Renal cortex interstitium (tissue), 11 donors: ENCODE data around the gene SYNRG. TPM values are rescaled to one million over a fixed set of nuclear protein-coding genes. Genes with fewer than 3 reads are reported as not detected.
"Not testable (repeated sequence)": the region's sequence is repeated elsewhere in the genome, so short reads cannot be mapped to it uniquely, and the experiment has no call there.

ENCODE experiments used
- DNase-seq, 11 donors: peaks; one replicate each; pipeline ENCODE4 v3.0.0-alpha.2; 2013; ENCODE audit warnings: low read depth in 9 of 11, low spot score in 4 of 11; ENCODE audit errors: extremely low read depth in 1 of 11
- polyA plus RNA-seq, 3 donors: library from polyadenylated mRNA; unstranded; fragments of 120-200 nt; gene quantifications; one replicate each; pipeline ENCODE4 v1.2.1, GENCODE V29; 2013; ENCODE audit not compliant: insufficient read length in 3 of 3

Gene SYNRG
- polyA plus RNA-seq, 3 donors = 39.9 to 44.9 (median 41.0) TPM

DNA sequence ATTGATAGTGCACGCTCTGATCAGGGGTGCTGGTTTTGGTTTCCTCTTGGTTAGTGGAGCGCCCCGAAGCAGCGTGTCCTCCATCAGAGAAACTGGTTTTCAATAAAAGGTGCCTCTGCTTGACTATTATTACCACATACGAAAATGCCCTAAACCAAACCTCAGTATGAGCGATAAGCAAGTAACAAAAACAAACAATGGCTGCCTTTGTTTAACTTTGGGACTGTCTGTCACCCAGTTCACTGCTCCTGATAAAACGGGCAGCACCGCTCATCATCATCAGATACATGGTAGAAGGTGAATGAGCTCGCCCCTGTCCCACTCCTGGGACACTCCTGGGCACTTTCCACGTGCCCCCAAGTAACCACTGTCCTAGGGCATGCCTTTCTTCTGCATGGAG is 95.5 kb downstream of the SYNRG start:
- no peak for DNase-seq

DNA sequence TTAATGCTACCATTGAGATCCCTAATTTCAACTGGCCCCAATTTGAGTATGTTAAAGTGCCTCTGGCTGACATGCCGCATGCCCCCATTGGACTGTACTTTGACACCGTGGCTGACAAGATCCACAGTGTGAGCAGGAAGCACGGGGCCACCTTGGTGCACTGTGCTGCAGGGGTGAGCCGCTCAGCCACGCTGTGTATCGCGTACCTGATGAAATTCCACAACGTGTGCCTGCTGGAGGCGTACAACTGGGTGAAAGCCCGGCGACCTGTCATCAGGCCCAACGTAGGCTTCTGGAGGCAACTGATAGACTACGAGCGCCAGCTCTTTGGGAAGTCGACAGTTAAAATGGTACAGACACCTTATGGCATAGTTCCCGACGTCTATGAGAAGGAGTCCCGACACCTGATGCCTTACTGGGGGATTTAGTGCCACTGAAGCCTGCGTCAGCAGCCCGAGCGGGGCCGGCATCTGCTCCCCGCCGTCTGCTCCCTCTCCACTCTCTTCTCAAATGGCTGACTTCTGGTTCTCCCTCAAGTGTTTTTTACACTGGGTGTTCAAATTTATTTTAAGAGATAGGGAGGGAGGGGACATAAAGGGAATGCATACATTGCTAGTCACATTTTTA is 96.7 kb downstream of the SYNRG start:
- DNase-seq = no peak

DNA sequence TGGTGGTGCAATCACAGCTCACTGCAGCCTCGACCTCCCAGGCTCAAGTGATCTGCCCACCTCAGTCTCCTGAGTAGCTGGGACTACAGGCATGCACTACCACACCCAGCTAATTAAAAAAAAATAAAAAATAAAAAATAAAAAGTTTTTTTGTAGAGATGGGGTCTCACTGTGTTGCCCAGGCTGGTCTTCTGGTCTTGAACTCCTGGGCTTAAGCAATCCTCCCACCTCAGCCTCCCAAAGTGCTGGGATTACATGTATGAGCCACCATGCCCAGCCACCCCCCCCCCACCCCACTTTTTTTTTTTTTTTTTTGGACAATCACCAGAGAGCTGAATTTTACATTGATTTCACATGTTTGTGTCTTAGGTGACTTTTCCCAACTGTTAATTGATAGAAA is 97.6 kb downstream of the SYNRG start:
- DNase-seq = not testable (repeated sequence)

DNA sequence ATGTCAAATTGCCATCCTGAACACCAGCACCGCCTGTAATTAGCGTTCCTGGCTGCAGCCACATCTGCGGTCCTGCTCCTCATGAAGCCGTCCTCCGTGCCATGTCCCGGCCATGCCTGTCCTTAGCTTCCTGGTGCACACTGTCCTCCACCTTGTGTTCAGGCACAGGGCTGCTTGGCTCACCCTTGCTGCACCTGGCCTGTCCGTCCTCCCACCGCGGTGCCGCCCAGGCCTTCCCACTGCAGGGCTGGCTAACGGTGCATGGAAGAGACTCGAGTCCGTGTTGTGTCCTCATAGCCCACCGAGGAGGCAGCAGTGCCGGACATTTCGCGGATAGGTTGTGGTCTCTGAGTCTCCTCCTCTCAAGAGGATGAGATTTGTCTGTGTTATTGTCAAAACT is 99.2 kb downstream of the SYNRG start:
- no peak for DNase-seq

DNA sequence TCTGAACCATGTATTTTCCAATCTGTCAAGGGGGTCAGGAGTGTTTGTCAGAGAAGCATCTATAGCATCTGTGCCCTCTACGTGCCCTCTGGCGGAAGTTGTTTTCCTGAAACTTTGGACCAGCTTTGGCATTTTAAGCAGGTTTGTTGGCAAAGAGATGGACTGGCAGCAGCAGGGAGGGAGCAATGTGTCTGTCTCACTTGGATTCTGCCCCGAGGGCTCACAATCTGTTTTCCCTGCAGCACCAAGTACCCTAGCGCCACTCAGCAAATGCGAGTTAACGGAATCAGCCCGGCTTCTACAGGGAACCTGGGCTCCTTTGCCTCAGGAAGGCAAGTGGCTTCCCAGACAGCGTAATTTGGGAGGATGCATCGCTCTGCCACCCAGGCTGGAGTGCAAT is 102.1 kb downstream of the SYNRG start:
- no peak for DNase-seq

DNA sequence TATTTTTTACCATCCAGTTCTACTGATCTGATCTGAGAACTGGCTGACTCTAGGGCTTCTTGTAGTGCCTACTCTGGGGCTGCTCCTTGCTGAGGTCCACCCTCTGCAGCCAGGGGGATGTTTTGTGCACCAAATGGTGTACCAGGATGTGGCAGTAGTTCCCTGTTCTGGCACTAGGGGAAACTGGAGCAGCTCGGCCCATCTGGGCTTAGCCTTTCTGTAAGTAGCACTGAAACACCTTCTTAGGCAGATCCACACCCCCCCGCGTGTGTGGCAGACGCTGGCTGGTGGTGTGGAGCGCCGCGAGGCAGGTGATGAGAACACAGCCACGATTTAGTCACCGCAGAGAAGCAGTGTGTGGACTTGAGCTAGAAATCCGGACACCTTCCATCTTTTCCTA is 102.5 kb downstream of the SYNRG start:
- DNase-seq = no peak

DNA sequence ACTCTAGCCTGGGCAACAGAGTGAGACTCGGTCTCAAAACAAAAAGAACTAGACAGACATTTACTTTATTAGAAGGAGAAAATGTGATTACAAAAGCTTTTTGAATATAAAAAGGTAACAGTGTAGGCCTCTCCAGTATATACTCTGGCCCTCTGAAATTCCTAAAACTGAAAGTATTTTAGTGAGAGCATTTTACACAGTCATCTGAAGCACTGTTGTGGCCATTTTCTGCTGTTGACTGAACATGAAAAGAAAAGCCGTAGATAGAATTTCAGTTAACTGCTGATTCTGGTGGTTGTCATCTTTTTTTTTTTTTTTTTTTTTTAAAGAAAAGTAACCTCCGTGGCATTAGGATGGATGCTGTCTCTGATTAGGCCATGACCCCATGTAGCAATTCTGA is 103.9 kb downstream of the SYNRG start:
- no peak for DNase-seq

DNA sequence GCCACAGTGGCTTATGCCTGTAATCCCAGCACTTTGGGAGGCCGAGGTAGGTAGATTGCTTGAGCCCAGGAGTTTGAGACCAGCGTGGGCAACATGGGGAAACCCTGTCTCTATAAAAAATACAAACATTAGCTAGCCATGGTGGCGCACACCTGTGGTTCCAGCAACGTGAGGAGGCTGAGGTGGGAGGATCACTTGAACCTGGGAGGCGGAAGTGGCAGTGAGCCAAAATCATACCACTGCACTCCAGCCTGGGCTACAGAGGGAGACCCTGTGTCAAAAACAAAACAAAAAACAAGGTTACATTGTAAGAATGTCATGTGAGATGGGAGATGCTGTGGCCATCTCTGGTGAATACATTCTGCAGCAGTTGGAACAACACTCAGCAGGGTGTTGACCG is 106.1 kb downstream of the SYNRG start:
- DNase-seq = no peak

DNA sequence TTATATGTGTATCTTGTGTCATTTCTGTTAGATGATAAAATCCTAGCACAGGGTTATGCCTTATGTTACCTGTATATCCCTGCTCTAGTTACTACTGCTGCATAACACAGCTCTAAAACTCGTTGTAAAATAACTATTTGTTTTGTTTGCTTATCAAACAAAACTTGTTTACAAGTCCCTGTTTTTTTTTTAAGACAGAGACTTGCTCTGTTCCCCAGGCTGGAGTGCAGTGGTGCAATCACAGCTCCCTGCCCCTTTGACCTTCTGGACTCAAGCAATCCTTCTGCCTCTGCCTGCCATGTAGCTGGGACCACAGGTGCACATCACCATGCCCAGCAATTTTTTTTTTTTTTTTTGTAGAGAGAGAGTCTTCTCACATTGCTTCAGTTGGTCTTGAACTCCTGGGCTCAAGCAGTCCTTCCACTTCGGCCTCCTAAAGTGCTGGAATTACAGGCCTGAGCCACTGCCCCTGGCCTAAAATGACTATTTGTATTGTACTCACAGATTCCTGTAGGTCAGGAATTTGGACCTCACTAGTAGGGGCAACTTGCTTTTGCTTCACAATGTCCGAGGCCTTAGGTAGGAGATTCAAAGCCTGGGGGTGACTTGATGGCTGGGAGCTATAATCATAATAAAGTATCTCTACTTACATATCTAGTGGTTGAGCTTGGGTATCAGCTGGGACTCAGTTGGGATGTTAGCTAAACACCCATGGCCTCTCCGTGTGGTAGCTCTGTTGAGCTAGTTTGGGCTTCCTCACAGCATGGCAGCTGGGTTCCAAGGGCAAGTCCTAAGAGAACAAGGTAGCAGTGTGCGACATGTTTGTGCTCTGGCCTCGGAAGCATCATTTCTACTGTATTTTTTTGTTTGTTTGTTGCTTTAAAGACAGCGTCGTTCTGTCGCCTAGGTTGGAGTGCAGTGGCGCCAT is 106.9 kb downstream of the SYNRG start:
- DNase-seq = no peak

DNA sequence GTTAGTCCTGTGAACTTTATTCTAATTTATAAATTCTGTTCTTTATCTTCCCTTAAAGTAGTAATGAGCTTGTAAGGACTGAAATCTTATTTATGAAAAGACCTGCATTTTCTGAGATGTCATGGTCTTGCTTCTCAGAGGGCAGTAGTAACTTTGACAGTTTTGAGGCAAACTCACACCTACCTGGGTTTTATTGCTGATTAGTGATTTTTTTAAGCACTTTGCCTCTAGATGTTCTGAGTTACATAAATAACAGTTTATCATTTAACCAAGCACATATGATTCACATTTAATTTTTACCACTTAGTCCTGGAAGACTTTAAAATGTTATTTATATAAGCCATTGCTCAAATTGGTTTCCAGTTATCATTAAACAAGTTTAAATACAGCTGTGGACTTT is 108.8 kb downstream of the SYNRG start:
- DNase-seq = no peak

DNA sequence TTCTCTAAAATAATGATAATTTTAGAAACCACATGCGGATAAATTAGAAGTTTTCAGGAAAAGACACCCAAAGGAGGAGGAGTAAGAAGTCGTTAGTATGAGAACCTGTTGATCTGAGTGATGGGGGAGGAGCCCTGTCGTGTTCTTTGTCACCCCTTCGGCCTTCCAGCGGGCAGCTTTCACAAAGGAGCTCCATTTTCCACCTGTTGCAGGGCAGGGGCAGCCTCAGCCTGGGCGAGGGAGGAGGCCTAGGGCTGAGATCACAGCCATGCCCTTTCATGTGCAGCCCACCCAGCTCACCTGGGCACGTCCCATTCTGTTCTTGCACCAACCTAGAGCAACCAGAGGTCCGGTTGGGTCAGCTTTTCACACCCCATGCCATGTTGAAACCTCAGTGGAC is 114.2 kb downstream of the SYNRG start:
- no peak for DNase-seq

DNA sequence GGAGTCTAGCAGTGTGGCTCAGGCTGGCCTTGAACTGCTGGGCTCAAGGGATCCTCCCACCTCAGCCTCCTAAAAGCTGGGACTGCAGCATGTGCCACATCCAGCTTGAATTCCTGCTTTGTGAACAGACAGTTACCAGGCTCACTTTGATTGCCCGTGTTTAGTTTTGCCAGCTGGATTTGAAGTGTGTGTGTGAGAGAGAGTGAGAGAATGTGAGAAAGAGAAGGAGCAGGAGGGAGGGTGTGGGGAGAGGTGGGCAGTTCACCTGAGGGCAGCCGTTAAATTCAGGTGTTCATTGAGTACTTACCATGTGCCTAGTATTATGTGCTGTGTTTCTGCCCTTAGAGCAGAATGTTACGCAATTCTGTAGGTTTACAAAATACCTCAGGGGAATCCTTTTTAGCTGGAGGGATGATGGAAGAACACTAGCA is 114.8 kb downstream of the SYNRG start:
- DNase-seq = no peak

DNA sequence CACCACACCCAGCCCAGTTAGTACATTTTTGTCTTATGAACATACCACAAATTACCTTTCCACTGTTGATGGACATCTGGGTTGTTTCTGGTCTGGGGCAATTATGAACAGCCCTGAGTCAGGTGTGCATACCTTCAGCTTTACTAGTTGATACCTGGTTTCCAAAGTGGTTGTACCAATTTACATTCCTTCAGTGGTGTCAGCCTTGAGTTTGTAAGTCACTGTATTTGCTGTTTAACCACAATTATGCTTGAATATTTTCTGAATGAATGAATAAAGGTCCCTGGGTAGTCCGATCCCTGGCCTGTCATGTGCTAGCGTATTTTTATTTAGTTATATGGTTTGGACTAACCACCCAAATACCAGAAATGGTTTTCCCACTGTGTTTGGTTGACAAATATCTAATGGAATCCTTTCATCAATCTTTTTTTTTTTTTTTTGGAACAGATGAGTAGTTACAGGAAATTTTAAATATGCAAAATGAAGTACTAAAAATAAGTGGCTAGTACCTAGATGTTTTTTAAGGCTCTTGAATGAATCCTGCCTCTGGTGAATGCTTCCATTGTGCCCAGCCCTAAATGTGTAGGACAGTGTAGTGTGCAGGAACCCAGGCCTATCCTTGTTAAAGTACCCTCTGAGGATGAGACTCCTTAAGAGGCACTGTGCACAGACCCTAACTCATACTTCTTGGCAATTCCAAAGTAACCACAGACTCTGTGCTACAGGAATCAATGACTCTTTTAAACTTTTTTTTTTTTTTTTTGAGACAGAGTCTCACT is 115.8 kb downstream of the SYNRG start:
- DNase-seq = no peak

DNA sequence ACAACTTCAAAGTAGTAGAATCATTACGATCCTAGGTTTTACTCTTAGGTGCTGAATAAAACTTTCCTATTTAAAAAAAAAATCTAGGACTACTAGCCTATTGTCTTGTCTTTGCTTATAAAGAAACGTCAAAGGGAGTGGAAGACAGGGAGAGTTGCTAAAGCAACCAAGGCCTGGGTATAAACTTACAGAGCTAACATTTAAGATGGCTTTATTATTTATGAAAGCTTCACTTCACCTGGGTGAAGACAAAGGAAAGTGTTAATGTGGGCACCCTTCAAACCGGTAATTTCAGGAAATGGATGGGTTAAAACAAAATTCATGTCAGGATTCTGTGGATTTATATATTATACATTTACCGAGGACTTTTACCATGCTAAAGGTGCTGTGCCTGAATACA is 117.1 kb downstream of the SYNRG start:
- no peak for DNase-seq

DNA sequence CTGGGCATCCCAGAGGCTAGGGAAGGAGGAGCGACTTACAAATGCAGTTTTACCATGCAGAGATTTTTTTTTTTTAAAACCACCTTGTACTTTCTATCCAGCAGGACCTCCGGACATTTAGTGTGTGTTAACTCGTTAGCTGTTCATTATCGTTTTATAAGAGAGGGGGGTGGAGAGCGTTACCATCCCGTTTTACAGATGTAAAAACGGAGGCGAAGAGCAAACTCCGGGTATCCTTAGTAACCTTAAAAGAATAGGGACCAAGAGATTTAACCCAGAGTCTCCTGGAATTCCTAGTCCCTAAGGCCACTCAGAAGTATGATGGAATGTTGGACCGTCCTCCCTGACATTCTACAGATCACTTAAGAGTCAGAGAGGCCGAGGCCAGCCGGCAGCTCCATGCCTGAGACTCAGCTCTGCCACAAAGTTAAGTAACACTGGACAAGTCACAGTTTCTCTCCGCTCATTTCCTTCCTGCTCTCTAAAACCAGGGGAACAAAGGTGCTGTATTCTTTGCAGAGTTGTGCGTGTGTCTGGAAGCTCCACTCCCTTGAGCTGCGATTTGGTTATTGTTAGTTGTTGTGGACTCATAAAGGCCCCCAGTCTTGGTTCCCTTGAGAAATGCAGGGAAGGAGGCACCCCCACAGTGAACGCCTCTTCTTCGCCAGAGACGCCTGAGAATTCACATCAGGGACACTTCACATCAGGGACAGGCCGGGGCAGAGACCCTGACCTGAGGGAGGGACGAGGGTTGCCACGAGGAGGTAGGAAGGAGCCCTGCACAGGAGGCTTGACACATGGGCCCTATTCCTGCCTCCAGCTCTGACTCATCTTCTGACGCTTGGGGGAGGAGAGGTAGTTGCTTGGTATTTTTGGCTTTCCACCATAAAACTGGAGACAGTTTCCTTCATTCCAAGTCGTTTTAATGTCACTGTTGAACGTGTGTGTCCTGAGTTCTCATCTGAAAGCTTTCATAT is 118.3 kb downstream of the SYNRG start:
- DNase-seq = peak in 1 of 11 donors; percentile 17

DNA sequence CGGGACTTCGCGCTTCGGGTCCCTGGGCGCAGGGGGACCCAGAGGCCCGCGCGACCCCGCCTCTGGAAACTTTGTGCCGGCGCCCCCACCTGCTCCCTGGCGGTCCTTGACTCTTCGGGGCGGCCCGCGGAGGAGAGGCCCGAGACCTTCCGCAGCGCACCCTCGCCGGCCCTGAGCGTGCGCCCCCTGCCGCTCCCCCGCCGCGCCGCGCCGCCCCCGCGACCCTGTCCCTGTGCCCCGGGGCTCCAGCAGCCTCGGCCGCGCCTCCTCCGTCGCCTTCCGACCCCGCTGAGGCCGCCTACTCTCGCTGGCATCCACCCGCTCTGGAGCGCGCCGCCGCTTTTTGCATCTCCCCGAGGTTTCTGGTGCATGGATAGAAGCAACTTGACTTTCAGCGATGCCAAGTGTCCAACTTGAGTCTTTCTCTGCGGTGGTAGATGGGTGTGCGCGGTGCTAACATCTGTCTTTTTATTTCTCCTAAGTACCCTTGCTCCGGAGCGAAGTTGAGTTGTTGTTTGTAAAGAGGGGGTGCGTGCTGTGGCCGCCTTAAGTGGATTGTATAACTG is 119.1 kb downstream of the SYNRG start:
- DNase-seq = peak in 5 of 11 donors; percentile 35 to 65 (median 64)

DNA sequence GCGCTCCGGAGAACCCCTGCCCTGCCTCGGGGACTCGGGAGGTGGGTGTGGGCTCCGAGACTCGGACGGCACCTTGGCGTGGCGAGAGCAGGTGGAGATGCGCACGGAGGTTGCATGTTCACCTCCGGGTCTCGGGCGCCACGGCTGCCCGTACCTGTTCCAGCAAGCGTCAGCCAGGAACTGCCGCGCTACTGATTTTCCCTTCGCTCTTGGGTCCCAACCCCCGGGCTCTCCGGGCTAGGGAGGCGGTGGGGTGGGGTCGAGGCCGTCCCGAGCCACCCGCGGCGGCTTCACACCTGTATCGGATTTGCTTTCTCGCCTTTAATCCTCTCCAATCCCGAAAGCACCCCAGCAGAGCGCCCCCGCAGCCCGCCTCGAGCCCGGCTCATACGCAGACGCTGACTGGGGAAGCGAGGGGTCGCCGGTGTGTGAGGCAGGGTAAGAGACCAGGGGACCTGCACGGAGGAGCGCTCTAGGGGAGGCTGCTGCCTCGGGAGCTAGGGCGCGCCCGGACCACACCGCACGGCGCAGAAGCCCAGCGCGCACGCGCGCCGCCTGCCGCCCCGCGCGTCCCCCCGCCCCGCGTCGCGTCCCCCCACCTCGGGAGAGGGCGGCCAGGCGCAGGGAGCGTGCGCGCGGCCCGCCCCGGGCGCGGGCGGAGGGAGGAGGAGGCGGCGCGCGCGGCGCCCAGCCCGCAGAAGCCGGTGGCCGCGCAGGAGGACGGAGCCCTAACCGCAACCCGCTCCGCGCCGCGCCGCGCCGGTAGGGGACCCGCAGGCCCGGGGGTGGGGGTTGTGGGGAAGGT is 119.8 kb downstream of the SYNRG start, which contains the start of gene DUSP14:
TSS of gene DUSP14 (plus strand) at position 695 of the 805 bp plus-strand sequence. CDS start 22,382 bp downstream, outside the sequence.
- DNase-seq = peak in 10 of 11 donors; percentile 56 to 86 (median 81)
